ENCODE results near the gene PCDH15.

Gene PCDH15

GRCh38 chr10:53841483-53842145 lies 959.4 kb downstream of the PCDH15 start:
- no peak for ATAC-seq (replicated peaks)
- DNase-seq: no peak
- H3K4me1 Mint-ChIP-seq (ENCODE audit: low read depth in 2 of 2): no peaks in the 10 kb centered on the region
- H3K9me3 Mint-ChIP-seq: peaks cover 4 to 19% of the 10 kb centered on the region in 2 donors
- no peak overlapping the region for H3K27ac Mint-ChIP-seq
- H3K36me3 Mint-ChIP-seq (ENCODE audit: insufficient read depth): no peaks in the 10 kb centered on the region
- H3K27me3 Mint-ChIP-seq: no peaks in the 10 kb centered on the region
- H3K4me3 Mint-ChIP-seq: no peak overlapping the region

DNA sequence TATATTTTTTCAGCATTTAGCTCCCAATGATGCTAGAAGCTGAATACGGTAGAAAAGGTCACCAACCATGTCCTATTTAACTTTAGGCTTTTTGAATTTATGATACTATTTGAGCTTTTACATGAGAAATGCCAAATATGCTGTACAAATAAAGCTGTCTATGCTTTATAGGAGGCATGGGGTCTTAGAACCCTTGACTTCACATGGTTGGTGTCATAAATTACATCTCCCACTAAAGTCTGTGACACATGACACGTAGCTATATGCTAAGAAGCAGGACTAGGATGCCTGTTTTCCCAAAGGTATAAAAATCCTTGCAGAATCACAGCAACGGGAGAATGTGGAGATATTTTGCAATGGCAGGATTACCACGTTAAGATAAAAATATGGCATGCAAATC lies 960.4 kb downstream of the PCDH15 start:
- no peaks in the 10 kb centered on the region for H3K27me3 Mint-ChIP-seq
- no peak overlapping the region for H3K27ac Mint-ChIP-seq
- no peaks in the 10 kb centered on the region for H3K4me1 Mint-ChIP-seq (ENCODE audit: low read depth in 2 of 2)
- ATAC-seq (replicated peaks) (no peak), DNase-seq (no peak)
- H3K36me3 Mint-ChIP-seq (ENCODE audit: insufficient read depth): no peaks in the 10 kb centered on the region
- H3K9me3 Mint-ChIP-seq: peaks cover 4 to 27% of the 10 kb centered on the region in 2 donors
- no peak overlapping the region for H3K4me3 Mint-ChIP-seq

GRCh38 chr10:53839440-53840039 lies 961.5 kb downstream of the PCDH15 start:
- Mint-ChIP-seq H3K27ac (no peak overlapping the region), H3K4me3 (no peak overlapping the region), H3K27me3 (no peaks in the 10 kb centered on the region)

GRCh38 chr10:53836638-53837037 lies 964.4 kb downstream of the PCDH15 start:
- no peak for ATAC-seq (replicated peaks)
- DNase-seq: no peak
- Mint-ChIP-seq H3K36me3 (ENCODE audit: insufficient read depth) (no peaks in the 10 kb centered on the region), H3K4me3 (no peak overlapping the region), H3K9me3 (peaks cover 0 to 16% of the 10 kb centered on the region in 2 donors), H3K27ac (no peak overlapping the region), H3K27me3 (no peaks in the 10 kb centered on the region), H3K4me1 (ENCODE audit: low read depth in 2 of 2) (no peaks in the 10 kb centered on the region)

More at GRCh38 chr10:53839440-53840039, 961.5 kb downstream of the PCDH15 start:
- H3K4me1 Mint-ChIP-seq (ENCODE audit: low read depth in 2 of 2): no peaks in the 10 kb centered on the region
- ATAC-seq (replicated peaks) (no peak), DNase-seq (no peak)
- peaks cover 2 to 24% of the 10 kb centered on the region in 2 donors for H3K9me3 Mint-ChIP-seq
- no peaks in the 10 kb centered on the region for H3K36me3 Mint-ChIP-seq (ENCODE audit: insufficient read depth)

- H3K27me3 Mint-ChIP-seq: no peaks in the 10 kb centered on the region
- ATAC-seq (replicated peaks): no peak
Observed at GRCh38 chr10:53833908-53834307, 967.1 kb downstream of the PCDH15 start.

DNA sequence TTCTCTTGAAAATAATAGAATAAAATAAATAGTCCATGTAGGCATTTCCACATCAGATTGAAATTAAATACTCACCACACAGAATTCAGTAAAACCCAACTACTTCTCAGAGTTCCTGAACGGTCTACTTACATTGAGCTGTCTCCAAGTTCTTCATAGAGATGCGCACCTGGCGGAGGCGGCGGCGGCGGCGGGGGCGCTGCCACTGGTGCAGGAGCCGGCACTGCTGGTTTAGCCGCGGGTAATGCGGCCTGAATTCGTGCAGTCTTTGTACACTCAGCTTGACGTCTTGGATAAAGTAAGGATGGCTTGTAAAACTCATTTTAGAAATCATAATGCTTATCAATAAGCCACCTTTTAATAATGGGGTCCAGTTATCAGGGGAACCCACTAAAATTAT lies 973.8 kb downstream of the PCDH15 start:
- H3K9me3 Mint-ChIP-seq: peaks cover 0 to 3% of the 10 kb centered on the region in 2 donors

More at GRCh38 chr10:53833908-53834307, 967.1 kb downstream of the PCDH15 start:
- H3K9me3 Mint-ChIP-seq: peaks cover 0 to 16% of the 10 kb centered on the region in 2 donors
- no peaks in the 10 kb centered on the region for H3K36me3 Mint-ChIP-seq (ENCODE audit: insufficient read depth)
- no peaks in the 10 kb centered on the region for H3K4me1 Mint-ChIP-seq (ENCODE audit: low read depth in 2 of 2)
- DNase-seq: no peak
- H3K27ac Mint-ChIP-seq: no peak overlapping the region
- no peak overlapping the region for H3K4me3 Mint-ChIP-seq

DNA sequence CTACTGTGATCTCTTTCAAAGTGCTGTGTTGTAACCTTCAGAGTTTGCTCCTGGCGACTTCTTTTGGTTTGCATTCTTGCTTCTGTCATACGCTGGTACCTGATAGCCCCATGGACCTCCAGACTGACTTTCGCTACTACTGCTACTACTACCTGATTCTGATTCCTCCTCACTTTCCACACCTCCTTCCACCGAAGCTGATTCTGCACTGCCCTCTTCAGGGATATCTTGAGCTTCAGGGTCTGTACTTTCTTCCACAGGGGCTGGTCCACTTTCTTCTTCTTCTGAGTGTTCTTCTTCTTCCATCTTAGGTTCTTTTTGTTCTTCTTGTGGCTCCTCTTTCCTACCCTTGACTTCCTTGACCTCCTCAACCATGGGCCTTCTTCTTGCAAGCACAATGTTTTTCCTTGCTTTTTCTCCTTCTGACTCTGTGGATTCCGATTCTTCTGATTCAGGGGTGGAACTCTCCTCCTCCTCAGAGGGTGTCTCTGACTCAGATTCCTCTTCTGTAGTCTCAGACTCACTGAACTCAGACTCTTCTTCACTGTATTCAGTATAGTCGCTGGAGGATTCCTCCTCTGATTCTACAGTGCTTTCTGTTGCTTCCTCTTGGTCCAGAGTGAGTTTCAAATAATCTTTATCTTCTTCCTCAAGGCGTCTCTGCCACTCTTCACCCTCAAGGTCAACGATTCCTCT lies 992.2 kb downstream of the PCDH15 start:
- H3K36me3 Mint-ChIP-seq (ENCODE audit: insufficient read depth): no peaks in the 10 kb centered on the region
- no peak overlapping the region for H3K27ac Mint-ChIP-seq
- peaks cover 16 to 25% of the 10 kb centered on the region in 2 donors for H3K9me3 Mint-ChIP-seq
- ATAC-seq (replicated peaks): no peak
- DNase-seq: no peak
- H3K27me3 Mint-ChIP-seq: no peaks in the 10 kb centered on the region
- no peak overlapping the region for H3K4me3 Mint-ChIP-seq
- H3K4me1 Mint-ChIP-seq (ENCODE audit: low read depth in 2 of 2): no peaks in the 10 kb centered on the region

More for the DNA sequence above, 973.8 kb downstream of the PCDH15 start:
- DNase-seq (no peak), ATAC-seq (replicated peaks) (no peak)
- H3K27ac Mint-ChIP-seq: no peak overlapping the region
- H3K4me3 Mint-ChIP-seq: no peak overlapping the region
- H3K27me3 Mint-ChIP-seq: no peaks in the 10 kb centered on the region
- no peaks in the 10 kb centered on the region for H3K36me3 Mint-ChIP-seq (ENCODE audit: insufficient read depth)
- no peaks in the 10 kb centered on the region for H3K4me1 Mint-ChIP-seq (ENCODE audit: low read depth in 2 of 2)

DNA sequence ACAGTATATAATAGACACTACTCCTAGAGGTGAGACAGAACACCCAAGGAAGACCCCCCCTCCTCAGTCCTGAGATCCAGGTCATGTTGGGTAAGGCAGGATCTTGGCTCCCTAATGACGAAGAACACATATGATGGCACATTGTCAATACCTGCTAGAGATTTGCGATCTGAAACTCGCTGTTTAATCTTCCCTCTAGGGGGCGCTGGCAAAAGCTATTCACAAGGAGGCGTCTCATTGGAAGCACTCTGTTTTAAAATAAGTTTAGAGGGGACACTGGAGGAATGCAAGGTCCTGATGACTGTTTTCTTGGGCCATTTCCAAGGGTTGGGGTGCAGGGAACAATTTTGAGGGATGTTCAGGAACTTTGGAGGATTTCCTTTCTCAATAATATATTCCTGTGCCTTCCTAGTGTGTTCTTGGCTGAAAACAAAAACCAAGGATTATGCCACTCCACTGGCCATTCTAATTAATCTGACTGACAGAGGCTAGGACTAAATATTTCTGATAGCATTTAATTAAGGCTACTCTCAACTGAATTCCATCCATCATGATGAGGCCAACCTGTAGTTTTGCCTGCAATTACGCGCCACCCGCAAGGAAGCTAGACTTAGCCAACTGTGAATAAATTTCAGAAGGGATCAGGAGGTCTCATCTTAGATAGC lies 1014.7 kb downstream of the PCDH15 start:
- Mint-ChIP-seq H3K4me1 (ENCODE audit: low read depth in 2 of 2) (no peaks in the 10 kb centered on the region), H3K27me3 (no peaks in the 10 kb centered on the region), H3K27ac (no peak overlapping the region), H3K36me3 (ENCODE audit: insufficient read depth) (no peaks in the 10 kb centered on the region), H3K9me3 (peaks cover 10 to 14% of the 10 kb centered on the region in 2 donors), H3K4me3 (no peak overlapping the region)
- DNase-seq (no peak), ATAC-seq (replicated peaks) (no peak)

- peaks cover 9 to 10% of the 10 kb centered on the region in 2 donors for H3K9me3 Mint-ChIP-seq
- H3K4me3 Mint-ChIP-seq: no peak overlapping the region
- no peaks in the 10 kb centered on the region for H3K36me3 Mint-ChIP-seq (ENCODE audit: insufficient read depth)
- ATAC-seq (replicated peaks) (no peak), DNase-seq (no peak)
- no peaks in the 10 kb centered on the region for H3K4me1 Mint-ChIP-seq (ENCODE audit: low read depth in 2 of 2)
- H3K27ac Mint-ChIP-seq: no peak overlapping the region
- H3K27me3 Mint-ChIP-seq: no peaks in the 10 kb centered on the region
Observed at GRCh38 chr10:53771701-53772100, 1029.3 kb downstream of the PCDH15 start.

GRCh38 chr10:53770903-53771302 lies 1030.1 kb downstream of the PCDH15 start:
- DNase-seq: no peak
- no peak for ATAC-seq (replicated peaks)
- Mint-ChIP-seq H3K4me3 (no peak overlapping the region), H3K27me3 (no peaks in the 10 kb centered on the region), H3K36me3 (ENCODE audit: insufficient read depth) (no peaks in the 10 kb centered on the region), H3K4me1 (ENCODE audit: low read depth in 2 of 2) (no peaks in the 10 kb centered on the region), H3K9me3 (peaks cover 8 to 9% of the 10 kb centered on the region in 2 donors), H3K27ac (no peak overlapping the region)

- DNase-seq (no peak), ATAC-seq (replicated peaks) (no peak)
- H3K27me3 Mint-ChIP-seq: no peaks in the 10 kb centered on the region
- no peak overlapping the region for H3K27ac Mint-ChIP-seq
- H3K36me3 Mint-ChIP-seq (ENCODE audit: insufficient read depth): no peaks in the 10 kb centered on the region
- no peaks in the 10 kb centered on the region for H3K4me1 Mint-ChIP-seq (ENCODE audit: low read depth in 2 of 2)
- peaks cover 7 to 11% of the 10 kb centered on the region in 2 donors for H3K9me3 Mint-ChIP-seq
- no peak overlapping the region for H3K4me3 Mint-ChIP-seq
Observed at GRCh38 chr10:53765311-53765710, 1035.7 kb downstream of the PCDH15 start.

- Mint-ChIP-seq H3K36me3 (ENCODE audit: insufficient read depth) (no peaks in the 10 kb centered on the region), H3K27me3 (no peaks in the 10 kb centered on the region), H3K4me1 (ENCODE audit: low read depth in 2 of 2) (no peaks in the 10 kb centered on the region), H3K27ac (no peak overlapping the region), H3K4me3 (no peak overlapping the region), H3K9me3 (no peaks in the 10 kb centered on the region)
- no peak for DNase-seq
- ATAC-seq (replicated peaks): no peak
Observed at GRCh38 chr10:53754596-53755250, 1046.3 kb downstream of the PCDH15 start.

Data from effector memory CD8-positive, alpha-beta T cell (primary cell).